Transverse colon (tissue), 4 donors: ENCODE results near the gene ZNF865.

Experiments
- POLR2A ChIP-seq: fragments of 450-650 bp; IDR thresholded peaks from one replicate; pipeline ENCODE4 v1.6.1; 2016; ENCODE audit warnings: antibody characterized with exemption, mild to moderate bottlenecking, moderate library complexity
- POLR2AphosphoS5 ChIP-seq, 3 donors: sonication (generic); formaldehyde crosslinking; IDR thresholded peaks; one replicate each; pipeline ENCODE4 v1.6.1; 2016; ENCODE audit warnings: antibody characterized with exemption in 3 of 3
- TF ChIP-seq, protein P1 (sequence below), 5 experiments: fragments of 200-600 bp in 3 of 5; fragments of 450-650 bp in 2 of 5; sonication (generic) in 3 of 5; IDR thresholded peaks; 1 replicate in 2 of 5; 2 replicates in 3 of 5; pipeline ENCODE4 v1.5.1; 2016 to 2017; ENCODE audit warnings: antibody characterized with exemption in 5 of 5, inconsistent platforms in 3 of 5, mild to moderate bottlenecking in 2 of 5, moderate library complexity in 1 of 5

DNA sequence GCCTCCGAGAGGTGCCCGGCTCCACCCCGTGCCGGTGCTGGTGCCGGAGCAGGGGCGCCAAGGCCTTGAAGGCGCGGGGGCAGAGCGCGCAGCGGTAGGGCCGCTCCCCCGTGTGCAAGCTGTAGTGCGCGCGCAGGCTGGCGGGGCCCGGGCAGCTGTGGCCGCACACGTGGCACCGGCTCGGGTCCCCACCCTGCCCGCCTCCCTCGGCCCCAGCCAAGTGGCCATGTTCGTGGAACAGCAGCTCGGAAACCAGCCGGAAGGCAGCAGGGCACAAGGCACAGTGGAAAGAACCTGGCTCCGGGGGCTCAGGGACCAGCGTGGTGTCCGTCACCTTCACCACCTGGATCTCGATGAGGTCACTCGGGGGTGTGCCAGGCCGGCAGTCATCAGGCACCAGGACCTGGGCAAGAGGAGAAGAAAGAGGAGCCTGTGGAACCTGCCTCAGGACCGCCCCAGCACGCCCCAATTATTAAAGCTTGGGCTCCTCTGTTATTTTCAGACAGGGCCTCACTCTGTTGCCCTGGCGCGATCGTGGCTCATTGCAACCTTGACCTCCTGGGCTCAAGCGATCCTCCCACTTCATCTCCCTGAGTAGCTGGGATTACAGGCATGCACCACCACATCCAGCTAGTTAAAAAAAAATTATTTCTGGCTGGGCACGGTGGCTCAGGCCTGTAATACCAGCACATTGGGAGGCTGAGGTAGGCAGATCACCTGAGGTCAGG, 17.0 kb downstream of the ZNF865 start:
- TF ChIP-seq, protein P1, sequence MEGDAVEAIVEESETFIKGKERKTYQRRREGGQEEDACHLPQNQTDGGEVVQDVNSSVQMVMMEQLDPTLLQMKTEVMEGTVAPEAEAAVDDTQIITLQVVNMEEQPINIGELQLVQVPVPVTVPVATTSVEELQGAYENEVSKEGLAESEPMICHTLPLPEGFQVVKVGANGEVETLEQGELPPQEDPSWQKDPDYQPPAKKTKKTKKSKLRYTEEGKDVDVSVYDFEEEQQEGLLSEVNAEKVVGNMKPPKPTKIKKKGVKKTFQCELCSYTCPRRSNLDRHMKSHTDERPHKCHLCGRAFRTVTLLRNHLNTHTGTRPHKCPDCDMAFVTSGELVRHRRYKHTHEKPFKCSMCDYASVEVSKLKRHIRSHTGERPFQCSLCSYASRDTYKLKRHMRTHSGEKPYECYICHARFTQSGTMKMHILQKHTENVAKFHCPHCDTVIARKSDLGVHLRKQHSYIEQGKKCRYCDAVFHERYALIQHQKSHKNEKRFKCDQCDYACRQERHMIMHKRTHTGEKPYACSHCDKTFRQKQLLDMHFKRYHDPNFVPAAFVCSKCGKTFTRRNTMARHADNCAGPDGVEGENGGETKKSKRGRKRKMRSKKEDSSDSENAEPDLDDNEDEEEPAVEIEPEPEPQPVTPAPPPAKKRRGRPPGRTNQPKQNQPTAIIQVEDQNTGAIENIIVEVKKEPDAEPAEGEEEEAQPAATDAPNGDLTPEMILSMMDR (IDR thresholded peaks at IDR 0.05): no peak
- TF ChIP-seq POLR2AphosphoS5 (IDR thresholded peaks at IDR 0.05) (no peak), POLR2A (no peak)
